Activated T-helper 17 cell treated with anti-CD3 and anti-CD28 coated beads, Interleukin-2, amount 50 U/mL, for 72 hours (primary cell): ENCODE data around the gene ENC1. TPM values are rescaled to one million over a fixed set of nuclear protein-coding genes. Genes with fewer than 3 reads are reported as not detected.

Experiments
- ATAC-seq: fragments of 150-1000 bp; cut with Tn5 transposase; replicated peaks from 2 replicates; pipeline ENCODE4 v1.10.0; 2021; ENCODE audit warnings: mild to moderate bottlenecking, moderate library complexity
- H3K27ac Mint-ChIP-seq: one replicate; pipeline ENCODE4 v1.8.0; 2022; ENCODE audit warnings: mixed read lengths
- H3K27me3 Mint-ChIP-seq: one replicate; pipeline ENCODE4 v1.8.0; 2022; ENCODE audit warnings: mixed read lengths
- H3K36me3 Mint-ChIP-seq: one replicate; pipeline ENCODE4 v1.8.0; 2022; ENCODE audit warnings: low read depth, mild to moderate bottlenecking, mixed read lengths
- H3K4me1 Mint-ChIP-seq: one replicate; pipeline ENCODE4 v1.8.0; 2022; ENCODE audit warnings: mixed read lengths
- H3K4me3 Mint-ChIP-seq: one replicate; pipeline ENCODE4 v1.8.0; 2022; ENCODE audit warnings: mild to moderate bottlenecking, mixed read lengths
- H3K9me3 Mint-ChIP-seq: one replicate; pipeline ENCODE4 v1.8.0; 2022; ENCODE audit warnings: mixed read lengths
- total RNA-seq, 2 donors: library from RNA; stranded (reverse); gene quantifications; one replicate each; pipeline ENCODE4 v1.2.3, GENCODE V29; 2022

ENC1 gene
- total RNA-seq, 2 donors from 2014 or later, result 0.42 to 0.89 TPM

- Mint-ChIP-seq H3K4me1 (peaks cover 5% of the 10 kb centered on the region), H3K27me3 (peaks cover 10% of the 10 kb centered on the region), H3K9me3 (no peaks in the 10 kb centered on the region), H3K36me3 (no peaks in the 10 kb centered on the region), H3K4me3 (no peak overlapping the region), H3K27ac (no peak overlapping the region)
- ATAC-seq, result no peak
These were observed 23.3 kb downstream of the ENC1 start for GRCh38 chr5:74617202-74617601.

DNA sequence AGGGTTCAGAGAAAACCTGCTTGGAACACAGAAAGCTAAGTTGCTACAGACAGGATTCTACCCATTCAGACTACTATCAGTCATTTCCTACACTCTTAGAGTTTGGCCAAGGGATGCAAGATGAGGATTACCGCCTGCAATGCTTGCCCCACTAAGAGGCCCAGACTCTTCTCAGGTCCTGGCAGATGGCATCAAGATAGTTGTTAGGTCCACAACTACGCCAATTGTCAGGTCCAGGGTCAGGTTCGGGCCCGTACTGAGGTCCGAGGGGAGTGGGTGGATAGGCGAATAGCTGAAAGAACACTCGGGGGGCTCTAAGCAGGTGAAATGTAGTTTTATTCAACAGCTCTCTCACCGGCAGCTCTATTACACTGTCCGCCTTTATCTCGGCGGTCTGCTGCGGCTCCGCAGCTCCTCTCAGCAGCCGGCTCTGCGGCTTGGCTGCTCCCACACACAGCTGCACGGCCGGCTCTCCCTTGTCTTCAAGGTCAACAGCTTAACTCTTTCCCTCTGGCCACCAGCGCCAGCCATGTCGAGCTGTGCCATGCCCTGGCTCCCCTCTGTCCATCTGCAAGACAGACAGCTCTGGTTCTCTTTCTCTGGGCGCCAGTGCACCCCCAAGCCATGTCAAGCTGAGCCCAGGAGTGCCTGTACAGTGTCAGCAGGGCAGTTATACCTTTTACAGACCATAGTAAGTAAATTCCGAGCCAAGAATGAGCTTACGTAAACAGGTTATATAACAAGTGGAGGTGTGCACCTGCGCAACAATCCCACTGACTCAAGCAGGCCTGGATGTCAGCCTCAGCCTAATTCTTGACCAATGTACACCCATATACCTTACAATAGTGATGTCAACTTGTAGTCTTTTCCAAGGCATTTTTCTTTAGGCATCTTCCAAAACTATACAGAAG is 24.0 kb downstream of the ENC1 start:
- no peaks in the 10 kb centered on the region for H3K4me1 Mint-ChIP-seq
- no peaks in the 10 kb centered on the region for H3K9me3 Mint-ChIP-seq
- no peak overlapping the region for H3K4me3 Mint-ChIP-seq
- peaks cover 10% of the 10 kb centered on the region for H3K27me3 Mint-ChIP-seq
- H3K36me3 Mint-ChIP-seq, result no peaks in the 10 kb centered on the region
- no peak overlapping the region for H3K27ac Mint-ChIP-seq
- ATAC-seq, result no peak

DNA sequence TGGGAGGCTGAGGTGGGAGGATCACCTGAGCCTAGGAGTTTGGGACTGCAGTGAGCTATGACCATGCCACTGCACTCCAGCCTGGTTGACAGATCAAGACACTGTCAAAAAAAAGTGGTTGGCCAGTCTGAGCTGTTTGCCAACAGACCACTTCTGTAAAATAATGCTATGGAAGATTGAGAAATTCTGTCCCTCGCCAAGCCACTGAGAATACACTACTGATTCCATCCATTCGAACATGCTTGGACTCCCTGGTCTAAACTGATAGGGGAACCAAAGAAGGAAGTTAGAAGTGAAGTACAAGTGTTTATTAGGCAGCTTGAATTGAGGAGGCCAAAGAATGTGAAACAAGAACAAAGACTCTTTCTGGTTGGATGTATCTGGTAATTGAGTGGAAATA is 27.2 kb downstream of the ENC1 start:
- Mint-ChIP-seq H3K27me3 (peaks cover 3% of the 10 kb centered on the region), H3K9me3 (no peaks in the 10 kb centered on the region), H3K4me1 (no peaks in the 10 kb centered on the region), H3K36me3 (no peaks in the 10 kb centered on the region), H3K4me3 (no peak overlapping the region), H3K27ac (no peak overlapping the region)
- no peak for ATAC-seq

- no peaks in the 10 kb centered on the region for H3K27me3 Mint-ChIP-seq
- no peak for ATAC-seq
- no peaks in the 10 kb centered on the region for H3K9me3 Mint-ChIP-seq
- H3K27ac Mint-ChIP-seq, result no peak overlapping the region
- H3K4me1 Mint-ChIP-seq, result no peaks in the 10 kb centered on the region
- H3K36me3 Mint-ChIP-seq, result no peaks in the 10 kb centered on the region
- H3K4me3 Mint-ChIP-seq, result no peak overlapping the region
These were observed 28.5 kb downstream of the ENC1 start for GRCh38 chr5:74612045-74612444.

GRCh38 chr5:74608736-74609601 is 31.6 kb downstream of the ENC1 start:
- no peaks in the 10 kb centered on the region for H3K27me3 Mint-ChIP-seq
- H3K4me1 Mint-ChIP-seq, result no peaks in the 10 kb centered on the region
- H3K36me3 Mint-ChIP-seq, result no peaks in the 10 kb centered on the region
- H3K4me3 Mint-ChIP-seq, result no peak overlapping the region
- no peak overlapping the region for H3K27ac Mint-ChIP-seq
- peak; percentile 73 for ATAC-seq
- H3K9me3 Mint-ChIP-seq, result no peaks in the 10 kb centered on the region

- Mint-ChIP-seq H3K4me1 (no peaks in the 10 kb centered on the region), H3K4me3 (no peak overlapping the region), H3K36me3 (no peaks in the 10 kb centered on the region)
These were observed 34.8 kb downstream of the ENC1 start for GRCh38 chr5:74605759-74606158.

DNA sequence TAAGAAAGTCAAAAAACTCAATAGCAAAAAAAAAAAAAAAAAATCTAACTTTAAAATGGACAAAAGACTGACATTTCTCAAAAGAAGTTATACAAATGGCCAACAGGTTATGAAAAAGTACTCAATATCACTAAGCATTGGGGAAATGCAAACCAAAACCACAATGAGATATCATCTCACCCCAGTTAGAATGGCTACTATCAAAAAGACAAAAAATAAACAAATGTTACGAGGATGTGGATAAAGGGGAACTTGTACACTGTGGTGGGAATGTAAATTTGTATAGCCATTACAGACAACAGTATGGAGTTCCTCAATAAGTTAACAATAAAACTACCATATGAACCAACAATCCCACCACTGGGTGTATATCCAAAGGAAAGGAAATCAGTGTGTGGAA is 37.2 kb downstream of the ENC1 start:
- no peaks in the 10 kb centered on the region for H3K36me3 Mint-ChIP-seq
- H3K27ac Mint-ChIP-seq, result no peak overlapping the region
- H3K27me3 Mint-ChIP-seq, result peaks cover 12% of the 10 kb centered on the region
- no peak overlapping the region for H3K4me3 Mint-ChIP-seq
- H3K4me1 Mint-ChIP-seq, result no peaks in the 10 kb centered on the region
- no peaks in the 10 kb centered on the region for H3K9me3 Mint-ChIP-seq
- ATAC-seq, result no peak

More at GRCh38 chr5:74605759-74606158, 34.8 kb downstream of the ENC1 start:
- Mint-ChIP-seq H3K9me3 (no peaks in the 10 kb centered on the region), H3K27ac (no peak overlapping the region), H3K27me3 (peaks cover 9% of the 10 kb centered on the region)
- ATAC-seq, result no peak

GRCh38 chr5:74599148-74599547 is 41.4 kb downstream of the ENC1 start:
- Mint-ChIP-seq H3K36me3 (no peaks in the 10 kb centered on the region), H3K27me3 (peaks cover 19% of the 10 kb centered on the region), H3K27ac (no peak overlapping the region), H3K9me3 (no peaks in the 10 kb centered on the region), H3K4me1 (no peaks in the 10 kb centered on the region), H3K4me3 (no peak overlapping the region)
- ATAC-seq, result no peak

- no peak overlapping the region for H3K27ac Mint-ChIP-seq
- no peaks in the 10 kb centered on the region for H3K4me1 Mint-ChIP-seq
- peaks cover 17% of the 10 kb centered on the region for H3K27me3 Mint-ChIP-seq
- H3K9me3 Mint-ChIP-seq, result no peaks in the 10 kb centered on the region
- no peak for ATAC-seq
- H3K4me3 Mint-ChIP-seq, result no peak overlapping the region
- no peaks in the 10 kb centered on the region for H3K36me3 Mint-ChIP-seq
These were observed 41.8 kb downstream of the ENC1 start for GRCh38 chr5:74598731-74599130.

- Mint-ChIP-seq H3K4me1 (no peaks in the 10 kb centered on the region), H3K4me3 (no peak overlapping the region), H3K36me3 (no peaks in the 10 kb centered on the region), H3K27ac (no peak overlapping the region), H3K27me3 (peaks cover 12% of the 10 kb centered on the region), H3K9me3 (no peaks in the 10 kb centered on the region)
- no peak for ATAC-seq
These were observed 43.6 kb downstream of the ENC1 start for GRCh38 chr5:74596927-74597326.

DNA sequence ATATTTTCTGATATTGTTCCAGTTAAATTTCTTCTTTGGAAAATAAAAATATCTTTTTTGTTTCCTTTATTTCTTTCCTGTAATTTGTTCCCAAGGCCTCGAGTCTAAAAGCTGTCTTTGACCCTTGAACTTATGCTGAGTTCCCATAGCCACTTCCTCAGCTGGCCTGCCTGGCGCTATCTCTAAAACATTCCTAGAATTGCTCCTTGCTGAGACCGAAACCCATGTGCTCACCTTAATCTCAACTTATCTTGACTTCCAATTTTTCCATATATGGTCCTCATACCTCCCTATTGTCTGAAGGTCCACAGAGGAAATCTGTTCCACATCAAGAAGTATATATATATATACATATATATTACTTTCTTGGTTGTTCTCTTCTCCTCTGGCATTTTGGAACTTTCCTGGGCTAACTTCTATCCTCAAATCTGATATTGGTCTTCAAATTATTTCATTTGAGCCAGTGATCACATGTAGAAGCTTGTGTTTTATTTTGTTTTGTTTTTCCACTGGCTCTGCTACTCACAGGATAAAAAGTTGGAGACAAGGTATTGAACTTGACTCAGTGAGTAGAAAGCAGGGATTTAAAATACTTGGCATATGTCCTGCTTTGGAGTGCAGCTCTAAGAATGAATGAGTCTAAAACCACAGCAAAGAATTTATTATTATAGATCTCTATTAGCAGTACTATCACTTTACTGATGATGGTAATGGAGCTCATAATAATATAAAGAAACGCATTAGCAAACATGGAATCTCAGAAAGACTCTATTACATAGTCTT is 45.2 kb downstream of the ENC1 start:
- H3K27ac Mint-ChIP-seq, result no peak overlapping the region
- H3K4me3 Mint-ChIP-seq, result no peak overlapping the region
- peaks cover 18% of the 10 kb centered on the region for H3K27me3 Mint-ChIP-seq
- no peaks in the 10 kb centered on the region for H3K36me3 Mint-ChIP-seq
- no peaks in the 10 kb centered on the region for H3K4me1 Mint-ChIP-seq
- ATAC-seq, result no peak
- no peaks in the 10 kb centered on the region for H3K9me3 Mint-ChIP-seq

- H3K4me3 Mint-ChIP-seq, result no peak overlapping the region
- H3K27me3 Mint-ChIP-seq, result peaks cover 19% of the 10 kb centered on the region
- ATAC-seq, result no peak
- no peaks in the 10 kb centered on the region for H3K4me1 Mint-ChIP-seq
- no peaks in the 10 kb centered on the region for H3K9me3 Mint-ChIP-seq
- no peaks in the 10 kb centered on the region for H3K36me3 Mint-ChIP-seq
- H3K27ac Mint-ChIP-seq, result no peak overlapping the region
These were observed 46.1 kb downstream of the ENC1 start for GRCh38 chr5:74594137-74595040.

DNA sequence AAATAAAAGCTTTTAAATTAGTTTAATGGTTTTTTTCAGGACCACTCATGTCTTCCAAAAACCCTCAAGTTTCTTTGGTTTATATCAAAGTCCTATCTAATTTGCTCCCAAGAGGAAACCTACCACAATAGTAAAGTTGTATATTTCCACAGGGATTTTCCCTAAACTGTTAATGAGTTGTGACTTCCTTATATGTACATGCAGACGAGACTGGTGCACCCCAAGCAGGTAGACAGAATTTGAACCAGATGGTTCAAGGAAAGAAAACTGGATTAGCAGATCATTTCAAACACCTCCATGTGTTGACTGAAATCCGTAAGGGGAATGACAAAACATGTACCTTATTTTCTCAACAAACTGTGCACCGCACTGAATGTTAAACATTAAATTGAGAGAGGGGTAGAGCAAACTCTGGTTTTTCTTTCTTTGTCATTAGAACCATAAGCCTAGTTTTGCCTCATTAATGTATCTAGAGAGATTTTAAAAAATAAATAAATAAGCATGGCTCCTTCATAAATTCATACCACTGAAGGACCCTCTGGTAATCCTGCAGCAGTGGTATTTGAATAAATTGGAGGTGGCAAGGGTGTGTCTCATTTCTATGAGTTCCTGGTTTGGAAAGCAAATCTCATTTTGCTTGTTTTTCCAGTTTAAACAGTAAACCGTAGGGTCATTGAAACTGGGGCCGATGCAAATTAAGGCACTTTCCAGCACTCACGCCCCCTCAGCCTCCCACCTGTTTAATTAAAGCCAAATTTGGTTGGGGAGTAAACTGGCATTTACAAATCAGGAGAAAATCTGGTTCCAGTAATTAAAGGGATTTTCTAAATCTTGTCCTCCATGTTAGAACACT is 51.1 kb downstream of the ENC1 start:
- no peak for ATAC-seq
- Mint-ChIP-seq H3K4me1 (peaks cover 4% of the 10 kb centered on the region), H3K9me3 (no peaks in the 10 kb centered on the region), H3K36me3 (no peaks in the 10 kb centered on the region), H3K27ac (no peak overlapping the region), H3K4me3 (no peak overlapping the region), H3K27me3 (peaks cover 9% of the 10 kb centered on the region)
